ENCODE measurements around the gene STX18.

The STX18 gene

GRCh38 chr4:4395849-4396627 lies 145.8 kb downstream of the STX18 start:
- DNase-seq: no peak

- no peak for DNase-seq
Measured at GRCh38 chr4:4395371-4395770, 146.5 kb downstream of the STX18 start.

DNA sequence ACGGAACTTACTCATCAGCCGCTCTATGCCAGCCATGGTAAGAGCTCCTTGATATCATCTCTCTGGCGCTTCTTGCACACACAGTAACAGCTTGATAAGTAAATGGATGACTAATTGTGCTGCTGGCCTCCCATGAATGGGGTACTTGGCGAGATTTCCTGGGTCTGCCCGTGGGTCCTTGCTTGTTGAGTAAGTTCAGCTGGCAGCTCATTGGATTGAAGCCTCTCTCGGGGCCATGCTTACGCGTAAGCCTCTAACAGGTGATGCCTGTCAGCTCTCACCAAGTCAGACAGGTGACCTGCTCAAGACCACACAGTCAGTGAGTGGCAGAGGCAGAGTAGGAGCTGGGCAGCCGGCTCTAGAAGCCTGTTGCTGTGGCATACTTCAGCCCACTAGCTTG lies 147.2 kb downstream of the STX18 start:
- DNase-seq: no peak

DNA sequence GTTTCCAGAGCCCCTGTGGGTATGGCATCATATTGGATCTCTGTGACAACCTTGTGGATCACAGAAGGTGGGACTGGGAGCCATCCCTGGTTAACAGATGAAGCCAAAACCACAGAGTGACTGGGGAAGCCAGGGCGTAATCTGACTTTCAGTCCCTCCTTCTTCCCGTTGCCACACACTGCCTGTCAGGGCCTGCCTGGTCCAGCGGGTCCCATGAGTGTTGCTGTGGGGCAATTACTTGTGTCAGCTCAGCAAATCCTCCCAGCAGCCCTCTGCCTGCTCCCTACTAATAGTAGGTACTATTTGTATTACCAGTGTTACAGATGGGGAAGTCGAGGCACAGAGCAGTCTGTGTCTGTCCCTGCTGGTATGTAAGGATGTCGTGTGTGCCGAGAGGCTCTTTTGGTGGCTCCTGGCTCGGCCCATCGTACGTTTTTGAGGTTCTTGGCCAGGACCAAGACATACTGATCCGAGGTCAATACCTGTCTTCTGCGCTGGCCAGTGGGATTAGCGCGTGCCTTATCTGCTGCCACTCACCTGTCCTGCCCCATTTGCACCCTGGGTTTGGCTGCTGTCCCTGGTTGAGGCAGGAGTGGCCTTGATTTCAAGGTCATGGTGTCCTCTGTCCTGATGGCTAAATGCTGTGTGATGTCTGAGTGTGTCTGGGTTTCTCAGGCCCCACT lies 149.2 kb downstream of the STX18 start:
- DNase-seq: no peak

DNA sequence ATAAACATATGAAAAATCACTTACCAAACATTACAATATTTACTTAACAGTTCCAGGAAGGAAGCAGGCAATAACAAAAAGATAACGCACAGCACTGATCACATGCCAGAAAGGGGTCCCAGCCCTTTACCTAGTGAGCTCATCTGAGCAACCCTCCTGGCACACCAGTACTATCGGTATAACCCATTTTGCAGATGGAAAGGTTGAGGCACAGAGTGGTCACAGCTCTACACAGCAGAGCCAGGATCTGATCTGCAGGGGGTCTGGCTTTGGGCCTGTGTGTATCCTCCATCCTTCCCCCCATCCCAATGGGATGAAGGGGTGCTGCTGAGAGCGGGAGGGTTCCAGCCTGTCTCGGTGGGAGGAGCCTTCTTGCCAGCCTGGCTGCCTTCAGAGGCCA lies 150.0 kb downstream of the STX18 start:
- no peak for DNase-seq

GRCh38 chr4:4390515-4391240 lies 151.2 kb downstream of the STX18 start:
- DNase-seq: no peak

GRCh38 chr4:4390046-4390445 lies 151.8 kb downstream of the STX18 start:
- DNase-seq: no peak

DNA sequence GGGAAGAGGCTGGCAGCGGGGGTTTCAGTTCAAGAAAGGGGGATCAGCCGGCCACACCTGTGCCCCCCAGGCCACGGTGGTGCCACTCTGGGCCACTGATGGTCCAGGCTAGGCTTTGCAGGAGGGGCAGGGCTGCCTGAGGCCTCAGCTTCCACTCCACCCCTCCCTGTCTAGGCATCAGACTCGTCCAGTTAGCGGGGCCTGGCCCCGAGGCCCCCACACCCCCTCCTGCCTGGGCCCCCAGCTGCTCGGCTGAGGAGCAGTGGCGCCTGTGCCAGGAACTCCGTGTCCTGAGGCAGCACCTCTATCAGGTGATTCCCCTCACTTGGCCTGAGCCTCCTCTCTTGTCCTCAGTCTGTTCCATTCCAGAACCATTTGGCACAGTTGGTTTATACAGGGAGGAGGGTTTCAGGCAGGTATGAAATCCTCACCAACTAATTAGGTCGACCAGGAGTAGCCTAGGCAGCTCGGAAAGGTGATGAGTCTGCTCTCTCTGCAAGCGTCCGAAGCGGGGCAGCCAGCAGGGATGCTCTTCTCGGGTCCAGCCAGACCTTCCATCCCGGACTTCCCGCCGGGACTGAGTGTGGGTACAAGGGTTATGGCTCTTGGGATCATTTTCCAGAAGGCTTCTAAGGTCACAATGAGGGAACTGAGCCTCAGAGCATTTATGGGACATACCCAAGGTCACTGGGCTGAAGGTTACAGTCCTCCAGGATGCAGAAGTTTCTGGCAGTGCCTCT lies 152.8 kb downstream of the STX18 start:
- no peak for DNase-seq

- DNase-seq: no peak
Measured at GRCh38 chr4:4388311-4388790, 153.5 kb downstream of the STX18 start.

DNA sequence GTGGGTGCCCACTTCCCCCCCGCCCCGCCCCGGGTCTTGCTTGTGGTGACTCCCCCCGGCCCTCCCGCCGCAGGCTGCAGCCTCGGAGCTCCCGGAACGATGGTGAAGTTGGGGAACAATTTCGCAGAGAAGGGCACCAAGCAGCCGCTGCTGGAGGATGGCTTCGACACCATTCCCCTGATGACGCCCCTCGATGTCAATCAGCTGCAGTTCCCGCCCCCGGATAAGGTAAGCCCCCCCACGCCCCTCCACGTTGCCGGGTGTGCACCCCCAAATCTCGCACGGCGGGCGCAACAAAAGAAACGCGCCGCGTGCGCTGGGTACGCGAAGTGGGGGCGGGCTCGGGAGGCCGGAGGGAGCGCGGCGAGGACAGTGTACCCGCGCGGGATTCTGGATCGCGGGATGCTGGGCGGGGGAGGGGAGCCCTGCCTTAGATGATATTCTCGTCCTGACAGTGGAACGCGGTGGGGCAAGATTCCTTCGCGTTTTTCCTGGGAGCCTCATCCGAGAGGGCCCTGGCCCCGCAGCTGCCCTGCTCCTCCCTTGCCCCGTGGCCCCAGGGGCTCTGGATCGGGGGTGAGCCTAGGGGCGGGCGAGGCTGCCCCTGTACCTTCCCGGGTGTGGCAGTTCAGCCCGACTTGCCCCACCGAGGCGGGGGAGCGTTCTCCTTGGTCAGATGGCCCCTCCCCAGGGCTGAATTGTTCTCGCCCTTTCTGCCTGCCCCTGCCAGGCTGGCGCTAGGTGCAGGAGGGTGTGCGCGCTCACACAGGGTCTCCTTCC lies 154.1 kb downstream of the STX18 start:
- DNase-seq: no peak

DNA sequence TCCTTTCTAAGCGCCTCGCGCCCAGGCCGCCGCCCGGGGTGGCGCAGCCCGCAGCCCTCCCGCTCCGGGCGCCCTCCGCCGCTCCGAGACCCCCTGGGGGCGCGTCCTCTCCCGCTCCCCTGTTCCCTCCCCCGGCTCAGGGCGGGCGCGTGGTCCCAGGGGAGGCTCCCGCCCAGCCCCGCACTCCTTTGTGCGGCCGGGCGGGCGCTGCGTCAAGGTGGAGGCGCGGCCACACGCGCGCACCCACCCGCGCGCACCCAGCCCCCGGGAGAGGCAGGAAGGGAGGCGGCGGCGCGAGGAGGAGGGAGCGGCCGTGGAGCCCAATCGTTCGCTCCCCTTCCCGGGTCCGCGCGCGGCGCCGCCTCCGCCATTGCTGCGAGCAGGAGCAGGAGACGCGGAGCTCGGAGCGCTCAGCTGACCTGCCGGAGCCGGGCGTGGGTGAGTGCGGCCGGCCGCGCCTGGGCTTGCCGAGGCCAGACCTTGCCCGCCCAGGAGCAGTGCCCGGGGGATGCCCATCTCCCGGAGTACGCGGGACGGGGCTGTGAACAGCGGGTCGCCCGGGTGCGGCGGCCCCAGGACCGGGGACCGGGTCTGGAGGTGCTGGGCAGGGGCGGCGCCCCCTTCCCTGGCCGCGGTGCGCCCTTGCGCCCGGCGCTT lies 155.0 kb downstream of the STX18 start, which contains the start of gene NSG1:
Gene NSG1, plus strand, starts transcription at position 367 of the 657 bp plus-strand sequence. CDS start 528 bp downstream, outside the sequence.
- no peak for DNase-seq

GRCh38 chr4:4386296-4386735 lies 155.5 kb downstream of the STX18 start:
- DNase-seq: no peak

DNA sequence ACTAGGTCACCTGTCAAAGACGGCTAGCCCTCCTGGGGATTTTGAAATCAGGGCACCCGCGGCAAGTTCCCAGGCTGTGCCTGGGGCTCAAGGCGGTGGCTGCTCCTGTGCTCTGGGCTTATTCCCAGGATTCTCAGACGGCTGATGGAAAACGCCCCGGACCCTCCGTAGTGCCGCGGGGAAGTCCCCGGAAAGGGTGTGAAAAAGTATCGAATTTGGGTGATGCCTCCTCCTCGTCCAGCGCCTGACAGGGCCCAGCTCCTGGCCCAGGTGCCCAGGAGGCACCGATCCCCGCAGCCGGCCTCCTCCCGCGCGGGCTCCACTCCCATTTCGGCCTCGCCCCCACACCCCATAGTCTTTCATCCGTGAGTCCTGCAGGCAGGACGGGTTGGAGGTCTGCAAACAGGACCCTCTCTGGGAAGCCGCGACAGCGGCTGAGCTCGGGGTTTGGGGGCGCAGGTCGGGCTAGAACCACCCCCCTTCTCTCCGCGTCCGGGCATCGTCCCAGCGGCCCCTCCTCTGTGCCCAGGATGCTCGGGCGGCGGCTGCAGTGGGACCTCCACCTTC lies 156.0 kb downstream of the STX18 start:
- no peak for DNase-seq

DNA sequence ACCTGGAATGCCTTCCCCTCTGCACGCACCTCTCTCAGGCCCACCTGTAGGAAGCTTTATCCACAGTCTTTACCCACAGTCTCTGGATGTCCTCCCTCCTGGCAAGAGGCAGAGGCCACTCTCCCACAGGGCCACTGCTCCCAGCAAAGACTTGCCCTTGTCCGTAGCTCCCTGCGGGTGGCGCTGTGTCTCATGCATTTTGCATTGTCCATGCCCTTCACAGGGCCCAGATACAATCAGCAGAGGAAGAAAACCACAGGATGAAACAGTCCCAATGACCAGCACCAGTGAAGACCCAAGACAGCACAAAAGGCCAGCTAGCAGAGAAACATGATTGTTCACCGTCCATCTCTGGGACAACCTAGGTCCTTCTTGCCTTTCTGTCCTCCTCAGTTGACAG lies 157.0 kb downstream of the STX18 start:
- no peak for DNase-seq

GRCh38 chr4:4383085-4383484 lies 158.8 kb downstream of the STX18 start:
- no peak for DNase-seq

- DNase-seq: no peak
Measured at GRCh38 chr4:4379540-4380087, 162.2 kb downstream of the STX18 start.

DNA sequence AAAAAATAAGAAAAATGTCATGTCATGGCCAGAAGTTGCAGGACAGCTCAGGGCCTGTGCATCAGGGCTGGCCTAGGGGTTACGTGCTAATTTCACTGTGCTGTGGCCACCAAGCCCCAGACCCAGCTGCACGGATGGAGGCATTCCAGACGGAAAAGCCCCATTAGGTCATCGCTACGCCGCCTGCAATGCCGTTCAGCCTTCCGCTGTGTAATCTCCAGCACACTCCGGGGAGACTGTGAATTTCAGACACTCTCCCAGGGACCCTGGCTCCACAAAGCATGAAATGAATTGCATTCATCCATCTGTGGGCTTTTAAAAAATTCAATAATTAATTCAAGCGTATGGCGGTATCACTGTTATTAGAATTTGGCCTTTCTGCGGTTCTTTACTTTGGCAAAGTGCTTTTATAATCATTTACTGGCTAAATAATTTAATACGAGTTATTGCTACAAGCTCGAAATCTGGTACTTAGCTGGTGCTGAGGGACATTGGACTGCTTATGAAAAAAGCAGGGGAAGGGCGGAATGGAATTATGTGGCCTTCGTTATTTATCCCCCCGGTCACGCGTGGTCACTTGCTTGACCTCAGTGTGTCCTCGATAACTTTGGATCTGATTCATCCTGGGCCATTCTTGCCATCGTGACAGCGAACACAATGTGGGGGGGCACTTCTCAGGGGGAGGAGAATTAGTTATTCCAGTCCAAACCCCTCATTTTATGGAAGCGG lies 164.0 kb downstream of the STX18 start:
- no peak for DNase-seq

GRCh38 chr4:4377191-4377590 lies 164.7 kb downstream of the STX18 start:
- DNase-seq: no peak

DNA sequence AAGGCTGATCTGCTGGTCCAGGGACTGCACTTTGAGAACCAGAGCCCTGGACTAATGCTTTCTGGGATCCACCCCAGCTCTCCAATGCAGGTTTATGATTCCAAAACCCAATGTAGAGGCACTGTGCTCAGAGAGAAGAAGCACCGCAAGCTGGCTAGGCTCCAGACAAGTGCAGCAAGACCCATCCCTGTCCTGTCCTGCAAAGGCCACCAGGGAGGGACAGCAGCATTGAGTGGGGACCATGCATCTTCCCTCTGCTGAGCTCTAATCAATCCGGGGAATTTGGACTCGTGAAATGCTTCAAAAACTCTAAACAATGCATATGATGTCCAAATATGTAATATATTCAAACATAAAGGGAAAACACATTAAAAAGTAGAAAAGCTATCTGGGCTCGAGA lies 165.8 kb downstream of the STX18 start:
- DNase-seq: no peak
